HUES6 (cell line): ENCODE results near the gene GSE1.

Source experiments
- H3K27ac ChIP-seq: 2 replicates; pipeline ENCODE4 v1.7.0; 2013; ENCODE audit warnings: low read depth, mild to moderate bottlenecking, low read length, inconsistent platforms
- H3K27me3 ChIP-seq: 2 replicates; pipeline ENCODE4 v1.6.1; 2013; ENCODE audit warnings: low read length; ENCODE audit not compliant: control insufficient read depth, insufficient read depth
- H3K36me3 ChIP-seq: 2 replicates; pipeline ENCODE4 v1.6.1; 2013; ENCODE audit warnings: low read length; ENCODE audit not compliant: control insufficient read depth, insufficient read depth
- H3K4me1 ChIP-seq: 2 replicates; pipeline ENCODE4 v1.6.1; 2013; ENCODE audit warnings: low read length; ENCODE audit not compliant: control insufficient read depth, insufficient read depth
- H3K4me3 ChIP-seq: 2 replicates; pipeline ENCODE4 v1.5.1; 2013; ENCODE audit warnings: low read depth, low read length
- H3K9ac ChIP-seq: one replicate; pipeline ENCODE4 v1.6.1; 2013; ENCODE audit warnings: mild to moderate bottlenecking, low read length
- H3K9me3 ChIP-seq: 2 replicates; pipeline ENCODE4 v1.6.1; 2013; ENCODE audit warnings: low read depth, low read length; ENCODE audit not compliant: control insufficient read depth, insufficient read depth

The GSE1 gene

GRCh38 chr16:85667841-85668413 lies 54.8 kb downstream of the GSE1 start:
- peaks cover 99% of the 10 kb centered on the region for H3K36me3 ChIP-seq
- H3K27me3 ChIP-seq = no peaks in the 10 kb centered on the region
- H3K27ac ChIP-seq = no peak overlapping the region
- no peak overlapping the region for H3K9ac ChIP-seq
- no peak overlapping the region for H3K4me3 ChIP-seq
- no peaks in the 10 kb centered on the region for H3K9me3 ChIP-seq
- H3K4me1 ChIP-seq = no peaks in the 10 kb centered on the region

- no peaks in the 10 kb centered on the region for H3K4me1 ChIP-seq
- H3K9ac ChIP-seq = no peak overlapping the region
- no peak overlapping the region for H3K4me3 ChIP-seq
- no peak overlapping the region for H3K27ac ChIP-seq
- H3K9me3 ChIP-seq = no peaks in the 10 kb centered on the region
- no peaks in the 10 kb centered on the region for H3K27me3 ChIP-seq
- H3K36me3 ChIP-seq = peaks cover 96% of the 10 kb centered on the region
These were observed 55.7 kb downstream of the GSE1 start for GRCh38 chr16:85668676-85669424.

- Histone ChIP-seq H3K27ac (no peak overlapping the region), H3K4me1 (no peaks in the 10 kb centered on the region), H3K4me3 (no peak overlapping the region), H3K9me3 (no peaks in the 10 kb centered on the region), H3K36me3 (peaks cover 93% of the 10 kb centered on the region), H3K9ac (no peak overlapping the region), H3K27me3 (no peaks in the 10 kb centered on the region)
These were observed 57.7 kb downstream of the GSE1 start for GRCh38 chr16:85670840-85671239.

DNA sequence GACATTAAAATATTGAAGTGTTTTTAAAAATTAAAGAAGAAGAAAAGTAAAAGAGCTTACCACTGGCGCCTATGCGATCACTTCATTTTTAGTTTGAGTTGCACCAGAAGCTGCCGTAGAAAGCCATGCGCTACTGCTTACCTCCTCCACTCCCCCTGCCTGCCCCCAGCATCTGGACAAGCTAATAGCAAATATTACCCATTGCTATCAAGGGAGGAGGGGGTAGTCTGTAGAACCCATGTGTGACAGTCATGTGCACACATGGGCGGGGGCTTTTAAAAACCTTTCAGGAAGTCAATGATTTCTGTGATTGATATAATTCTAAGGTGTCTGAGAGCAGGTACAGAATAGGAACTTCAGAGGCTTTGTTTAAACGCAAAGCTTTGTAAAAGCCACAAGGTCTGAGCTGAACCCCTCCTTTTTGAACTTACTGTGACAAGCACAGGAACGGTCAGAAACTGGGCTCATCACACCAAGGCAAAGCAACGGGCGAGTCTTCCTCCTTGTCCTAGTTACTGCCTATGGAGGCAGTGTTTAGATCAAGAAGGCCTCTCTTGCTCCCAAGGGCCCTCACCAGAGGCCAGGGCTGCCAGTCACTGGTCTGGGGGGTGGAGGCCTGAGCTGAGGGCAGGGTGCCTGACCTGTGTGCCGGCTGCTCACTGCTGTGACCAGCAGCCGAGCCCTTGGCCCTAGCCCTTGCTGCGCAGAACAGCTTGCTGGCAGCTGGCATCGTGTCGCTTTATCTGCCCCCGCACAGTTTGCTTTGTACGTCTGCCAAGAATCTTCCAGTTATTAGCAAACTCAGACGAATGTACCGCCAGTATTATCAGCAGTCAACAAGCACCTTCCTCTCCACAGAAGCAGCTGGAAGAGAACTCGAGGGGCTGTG lies 60.7 kb downstream of the GSE1 start:
- H3K9me3 ChIP-seq = no peaks in the 10 kb centered on the region
- no peak overlapping the region for H3K4me3 ChIP-seq
- no peaks in the 10 kb centered on the region for H3K27me3 ChIP-seq
- H3K4me1 ChIP-seq = no peaks in the 10 kb centered on the region
- peaks cover 88% of the 10 kb centered on the region for H3K36me3 ChIP-seq
- no peak overlapping the region for H3K27ac ChIP-seq
- no peak overlapping the region for H3K9ac ChIP-seq

GRCh38 chr16:85674418-85674755 lies 61.3 kb downstream of the GSE1 start:
- Histone ChIP-seq H3K36me3 (peaks cover 88% of the 10 kb centered on the region), H3K9me3 (no peaks in the 10 kb centered on the region), H3K4me3 (no peak overlapping the region), H3K27ac (no peak overlapping the region), H3K27me3 (no peaks in the 10 kb centered on the region), H3K9ac (no peak overlapping the region), H3K4me1 (no peaks in the 10 kb centered on the region)

- H3K4me1 ChIP-seq = no peaks in the 10 kb centered on the region
- no peak overlapping the region for H3K27ac ChIP-seq
- H3K9me3 ChIP-seq = no peaks in the 10 kb centered on the region
- H3K9ac ChIP-seq = no peak overlapping the region
- no peaks in the 10 kb centered on the region for H3K27me3 ChIP-seq
- H3K4me3 ChIP-seq = no peak overlapping the region
- H3K36me3 ChIP-seq = peaks cover 88% of the 10 kb centered on the region
These were observed 61.7 kb downstream of the GSE1 start for GRCh38 chr16:85674828-85675227.

DNA sequence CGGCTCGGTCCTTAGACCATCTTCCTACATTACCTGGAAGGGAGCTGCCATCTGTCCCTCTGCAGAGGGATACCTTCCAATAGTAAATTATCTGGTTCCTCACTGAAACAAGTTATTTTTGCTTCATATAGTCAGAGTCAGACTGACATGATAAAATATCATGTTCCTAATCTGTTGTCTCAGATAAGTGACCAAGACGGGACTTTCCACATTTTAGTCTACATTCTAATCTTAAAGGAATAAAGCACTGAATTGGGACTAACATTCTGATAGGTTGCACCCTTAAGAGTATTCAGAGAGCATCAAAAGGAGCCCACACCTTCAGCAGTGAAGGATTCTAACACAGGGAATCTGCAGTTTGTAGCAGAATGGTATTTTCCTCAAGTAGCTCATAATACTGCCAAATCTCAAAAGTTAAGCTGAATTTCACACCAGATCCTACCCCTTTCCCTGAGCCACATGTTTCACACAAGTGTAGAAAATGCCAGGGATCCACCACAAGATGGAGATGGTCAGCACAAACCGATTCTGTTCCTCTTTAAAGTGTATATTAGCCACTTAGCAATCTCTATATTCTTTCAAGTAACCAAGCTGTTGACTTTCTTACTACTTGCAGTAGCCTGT lies 62.2 kb downstream of the GSE1 start:
- H3K36me3 ChIP-seq = peaks cover 88% of the 10 kb centered on the region
- H3K9me3 ChIP-seq = no peaks in the 10 kb centered on the region
- H3K4me3 ChIP-seq = no peak overlapping the region

GRCh38 chr16:85676466-85676865 lies 63.3 kb downstream of the GSE1 start:
- H3K9me3 ChIP-seq = no peaks in the 10 kb centered on the region
- H3K27ac ChIP-seq = no peak overlapping the region
- H3K27me3 ChIP-seq = no peaks in the 10 kb centered on the region
- no peak overlapping the region for H3K4me3 ChIP-seq
- no peaks in the 10 kb centered on the region for H3K4me1 ChIP-seq
- H3K9ac ChIP-seq = no peak overlapping the region
- peaks cover 89% of the 10 kb centered on the region for H3K36me3 ChIP-seq

More for the DNA sequence above, 62.2 kb downstream of the GSE1 start:
- Histone ChIP-seq H3K4me1 (no peaks in the 10 kb centered on the region), H3K27ac (no peak overlapping the region), H3K27me3 (no peaks in the 10 kb centered on the region), H3K9ac (no peak overlapping the region)

GRCh38 chr16:85677383-85677967 lies 64.4 kb downstream of the GSE1 start:
- Histone ChIP-seq H3K27me3 (no peaks in the 10 kb centered on the region), H3K27ac (no peak overlapping the region), H3K9me3 (no peaks in the 10 kb centered on the region), H3K4me1 (no peaks in the 10 kb centered on the region), H3K4me3 (no peak overlapping the region), H3K36me3 (peaks cover 87% of the 10 kb centered on the region), H3K9ac (no peak overlapping the region)

- no peaks in the 10 kb centered on the region for H3K4me1 ChIP-seq
- H3K4me3 ChIP-seq = no peak overlapping the region
- H3K36me3 ChIP-seq = peaks cover 87% of the 10 kb centered on the region
- H3K27me3 ChIP-seq = no peaks in the 10 kb centered on the region
- no peak overlapping the region for H3K27ac ChIP-seq
- no peak overlapping the region for H3K9ac ChIP-seq
- no peaks in the 10 kb centered on the region for H3K9me3 ChIP-seq
These were observed 64.9 kb downstream of the GSE1 start for GRCh38 chr16:85678016-85678415.
